H9 (cell line): ENCODE data around the gene SPATA6L. TPM values are rescaled to one million over a fixed set of nuclear protein-coding genes. Genes with fewer than 3 reads are reported as not detected.

Source experiments
- DNase-seq: peaks from one replicate; pipeline ENCODE4 v3.0.0-alpha.2; 2017
- H2AFZ ChIP-seq: one replicate; pipeline ENCODE4 v1.6.1; 2013; ENCODE audit warnings: mild to moderate bottlenecking, low read length, control low read depth, moderate library complexity
- H2AK5ac ChIP-seq: 2 replicates; pipeline ENCODE4 v1.6.1; 2013; ENCODE audit warnings: low read length, control low read depth, mixed read lengths; ENCODE audit not compliant: insufficient read length
- H2BK120ac ChIP-seq: one replicate; pipeline ENCODE4 v1.6.1; 2013; ENCODE audit warnings: low read depth, mild to moderate bottlenecking, low read length, control low read depth, inconsistent platforms; ENCODE audit not compliant: poor library complexity, severe bottlenecking
- H2BK12ac ChIP-seq: 2 replicates; pipeline ENCODE4 v1.6.1; 2013; ENCODE audit warnings: low read length, control low read depth, mixed read lengths, low read depth; ENCODE audit not compliant: insufficient read length
- H2BK15ac ChIP-seq: 2 replicates; pipeline ENCODE4 v1.6.1; 2013; ENCODE audit warnings: low read depth, low read length, control low read depth
- H2BK20ac ChIP-seq: one replicate; pipeline ENCODE4 v1.6.1; 2013; ENCODE audit warnings: low read depth, mild to moderate bottlenecking, low read length, control low read depth, inconsistent platforms; ENCODE audit not compliant: poor library complexity, severe bottlenecking
- H2BK5ac ChIP-seq: 2 replicates; pipeline ENCODE4 v1.6.1; 2013; ENCODE audit warnings: low read length, control low read depth, mixed read lengths; ENCODE audit not compliant: insufficient read length
- H3K14ac ChIP-seq: 2 replicates; pipeline ENCODE4 v1.6.1; 2013; ENCODE audit warnings: low read length, control low read depth; ENCODE audit not compliant: insufficient read depth
- H3K18ac ChIP-seq: 2 replicates; pipeline ENCODE4 v1.6.1; 2013; ENCODE audit warnings: low read depth, mild to moderate bottlenecking, mixed read lengths, low read length, control low read depth; ENCODE audit not compliant: insufficient read length
- H3K23ac ChIP-seq: 2 replicates; pipeline ENCODE4 v1.6.1; 2013; ENCODE audit warnings: low read length, control low read depth, mixed read lengths, low read depth; ENCODE audit not compliant: insufficient read length
- H3K23me2 ChIP-seq: 2 replicates; pipeline ENCODE4 v1.6.1; 2013; ENCODE audit warnings: low read depth, mild to moderate bottlenecking, mixed read lengths, low read length, control low read depth; ENCODE audit not compliant: insufficient read length, poor library complexity, severe bottlenecking
- H3K27ac ChIP-seq: 2 replicates; pipeline ENCODE4 v1.5.1; 2013; ENCODE audit warnings: low read length, control low read depth, mixed read lengths, low read depth; ENCODE audit not compliant: insufficient read length
- H3K27me3 ChIP-seq: 2 replicates; pipeline ENCODE4 v1.6.1; 2013; ENCODE audit warnings: low read length, control low read depth, inconsistent platforms; ENCODE audit not compliant: insufficient read depth
- H3K4ac ChIP-seq: 2 replicates; pipeline ENCODE4 v1.6.1; 2013; ENCODE audit warnings: low read depth, mild to moderate bottlenecking, control low read depth, inconsistent platforms, low read length, moderate library complexity
- H3K4me1 ChIP-seq: 2 replicates; pipeline ENCODE4 v1.6.1; 2013; ENCODE audit warnings: low read length, control low read depth, inconsistent platforms; ENCODE audit not compliant: insufficient read depth
- H3K4me2 ChIP-seq: 2 replicates; pipeline ENCODE4 v1.6.1; 2013; ENCODE audit warnings: low read length, control low read depth, mixed read lengths; ENCODE audit not compliant: insufficient read length, insufficient read depth
- H3K56ac ChIP-seq: 2 replicates; pipeline ENCODE4 v1.6.1; 2013; ENCODE audit warnings: low read depth, mild to moderate bottlenecking, mixed read lengths, low read length, control low read depth; ENCODE audit not compliant: insufficient read length
- H3K79me1 ChIP-seq: 2 replicates; pipeline ENCODE4 v1.6.1; 2013; ENCODE audit warnings: low read depth, mild to moderate bottlenecking, moderate library complexity, low read length, control low read depth, inconsistent platforms; ENCODE audit not compliant: insufficient read depth, poor library complexity, severe bottlenecking
- H3K79me2 ChIP-seq: 2 replicates; pipeline ENCODE4 v1.6.1; 2013; ENCODE audit warnings: low read length, control low read depth, inconsistent platforms; ENCODE audit not compliant: insufficient read depth
- H3K9ac ChIP-seq: 2 replicates; pipeline ENCODE4 v1.6.1; 2013; ENCODE audit warnings: low read length, control low read depth, mixed read lengths; ENCODE audit not compliant: insufficient read length; ENCODE audit errors: extremely low read depth
- H3K9me3 ChIP-seq: one replicate; pipeline ENCODE4 v1.6.1; 2013; ENCODE audit warnings: low read depth, low read length, inconsistent platforms; ENCODE audit not compliant: control insufficient read depth
- H3T11ph ChIP-seq: one replicate; pipeline ENCODE4 v1.6.1; 2013; ENCODE audit warnings: mild to moderate bottlenecking, low read length, control low read depth, inconsistent platforms
- H4K20me1 ChIP-seq: one replicate; pipeline ENCODE4 v1.6.1; 2013; ENCODE audit not compliant: control insufficient read depth, insufficient read length, insufficient read depth
- H4K5ac ChIP-seq: 2 replicates; pipeline ENCODE4 v1.6.1; 2013; ENCODE audit warnings: low read depth, mild to moderate bottlenecking, mixed read lengths, low read length, control low read depth; ENCODE audit not compliant: insufficient read length
- H4K8ac ChIP-seq: replicated peaks from 2 replicates; pipeline ENCODE4 v1.6.1; 2013; ENCODE audit warnings: low read length, control low read depth, mixed read lengths, low read depth; ENCODE audit not compliant: insufficient read length
- H4K91ac ChIP-seq: 2 replicates; pipeline ENCODE4 v1.6.1; 2013; ENCODE audit warnings: low read depth, mild to moderate bottlenecking, moderate library complexity, mixed read lengths, low read length, control low read depth; ENCODE audit not compliant: insufficient read length
- H3K27ac Mint-ChIP-seq, 3 experiments: 2 replicates in 2 of 3; 3 replicates in 1 of 3; pipeline ENCODE4 v1.8.0; 2020 to 2021; ENCODE audit warnings: mixed read lengths in 3 of 3, mild to moderate bottlenecking in 1 of 3, moderate library complexity in 1 of 3
- H3K27me3 Mint-ChIP-seq: 2 replicates; pipeline ENCODE4 v1.8.0; 2021; ENCODE audit warnings: low read depth, mild to moderate bottlenecking, moderate library complexity, mixed read lengths
- H3K36me3 Mint-ChIP-seq, 3 experiments: 2 replicates in 2 of 3; 3 replicates in 1 of 3; pipeline ENCODE4 v1.8.0; 2020 to 2021; ENCODE audit warnings: low read depth in 3 of 3, mixed read lengths in 3 of 3; ENCODE audit not compliant: insufficient read depth in 1 of 3
- H3K4me1 Mint-ChIP-seq, 2 experiments: 2 replicates each; pipeline ENCODE4 v1.8.0; 2020; ENCODE audit warnings: mixed read lengths in 2 of 2
- H3K4me3 Mint-ChIP-seq, 2 experiments: 2 replicates in 1 of 2; 3 replicates in 1 of 2; pipeline ENCODE4 v1.8.0; 2020 to 2021; ENCODE audit warnings: mild to moderate bottlenecking in 2 of 2, mixed read lengths in 2 of 2, moderate library complexity in 1 of 2
- H3K9me3 Mint-ChIP-seq, 2 experiments: 2 replicates in 1 of 2; 3 replicates in 1 of 2; pipeline ENCODE4 v1.8.0; 2020; ENCODE audit warnings: mild to moderate bottlenecking in 2 of 2, mixed read lengths in 2 of 2, moderate library complexity in 1 of 2
- WGBS: extraction: QIAGEN DNeasy Blood & Tissue Kit; methylation state at CpG from one replicate; pipeline ENCODE4 v1.1.7; 2013; ENCODE audit warnings: missing lambda C conversion rate, low lambda C conversion rate, mixed read lengths; ENCODE audit not compliant: insufficient read length; ENCODE audit errors: extremely low coverage; 5-methylcytosine and 5-hydroxymethylcytosine counted together
- total RNA-seq: library from RNA; stranded (reverse); gene quantifications from 2 replicates; pipeline ENCODE4 v1.2.1, GENCODE V29; 2021
- TF ChIP-seq, protein P1 (sequence below): fragments of 200-600 bp; sonication (generic); conservative IDR thresholded peaks from 3 replicates; pipeline ENCODE4 v1.8.0; 2021; ENCODE audit warnings: antibody characterized with exemption, mild to moderate bottlenecking

Gene SPATA6L
- total RNA-seq, 1 experiment from 2014 or later: 0.87 TPM

DNA sequence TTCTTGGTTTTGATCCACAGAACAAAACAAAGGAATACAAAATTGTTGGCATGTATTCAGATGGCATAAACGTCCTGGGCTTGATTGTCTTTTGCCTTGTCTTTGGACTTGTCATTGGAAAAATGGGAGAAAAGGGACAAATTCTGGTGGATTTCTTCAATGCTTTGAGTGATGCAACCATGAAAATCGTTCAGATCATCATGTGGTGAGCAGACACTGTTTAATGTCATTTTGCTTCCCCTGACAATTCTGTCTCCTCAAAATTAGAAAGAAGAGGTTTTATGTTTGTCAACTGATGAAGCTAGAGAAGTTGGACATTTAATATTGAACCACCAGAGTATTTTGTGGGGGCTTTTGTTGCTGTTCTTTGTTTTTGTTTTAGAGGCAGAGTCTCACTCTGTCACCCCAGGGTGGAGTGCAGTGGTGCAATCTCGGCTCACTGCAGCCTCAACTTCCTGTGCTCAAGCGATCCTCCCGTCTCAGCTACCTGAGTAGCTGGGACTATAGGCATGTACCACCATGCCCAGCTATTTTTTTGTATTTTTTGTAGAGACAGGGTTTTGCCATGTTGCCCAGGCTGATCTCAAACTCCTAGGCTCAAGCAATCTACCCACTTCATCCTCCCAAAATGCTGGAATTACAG, 94.0 kb downstream of the SPATA6L start:
- Histone ChIP-seq H4K8ac (no peak overlapping the region), H2BK12ac (no peak overlapping the region), H3K56ac (no peak overlapping the region), H3K27ac (no peak overlapping the region), H4K20me1 (no peaks in the 10 kb centered on the region), H3K9me3 (no peaks in the 10 kb centered on the region), H3K23me2 (no peaks in the 10 kb centered on the region), H2AFZ (no peak overlapping the region), H2BK15ac (no peak overlapping the region), H3K9ac (no peak overlapping the region), H3K79me2 (no peaks in the 10 kb centered on the region), H2BK120ac (no peak overlapping the region), H2BK5ac (no peak overlapping the region), H4K5ac (no peak overlapping the region), H3K18ac (no peak overlapping the region), H3K14ac (no peak overlapping the region), H3K79me1 (no peaks in the 10 kb centered on the region), H3K4ac (no peak overlapping the region), H3T11ph (no peak overlapping the region), H3K27me3 (no peaks in the 10 kb centered on the region), H2AK5ac (no peak overlapping the region), H4K91ac (no peak overlapping the region), H3K4me1 (no peaks in the 10 kb centered on the region), H3K23ac (no peak overlapping the region), H2BK20ac (no peak overlapping the region), H3K4me2 (no peak overlapping the region)
- no peaks in the 10 kb centered on the region for H3K27me3 Mint-ChIP-seq
- TF ChIP-seq, protein P1, sequence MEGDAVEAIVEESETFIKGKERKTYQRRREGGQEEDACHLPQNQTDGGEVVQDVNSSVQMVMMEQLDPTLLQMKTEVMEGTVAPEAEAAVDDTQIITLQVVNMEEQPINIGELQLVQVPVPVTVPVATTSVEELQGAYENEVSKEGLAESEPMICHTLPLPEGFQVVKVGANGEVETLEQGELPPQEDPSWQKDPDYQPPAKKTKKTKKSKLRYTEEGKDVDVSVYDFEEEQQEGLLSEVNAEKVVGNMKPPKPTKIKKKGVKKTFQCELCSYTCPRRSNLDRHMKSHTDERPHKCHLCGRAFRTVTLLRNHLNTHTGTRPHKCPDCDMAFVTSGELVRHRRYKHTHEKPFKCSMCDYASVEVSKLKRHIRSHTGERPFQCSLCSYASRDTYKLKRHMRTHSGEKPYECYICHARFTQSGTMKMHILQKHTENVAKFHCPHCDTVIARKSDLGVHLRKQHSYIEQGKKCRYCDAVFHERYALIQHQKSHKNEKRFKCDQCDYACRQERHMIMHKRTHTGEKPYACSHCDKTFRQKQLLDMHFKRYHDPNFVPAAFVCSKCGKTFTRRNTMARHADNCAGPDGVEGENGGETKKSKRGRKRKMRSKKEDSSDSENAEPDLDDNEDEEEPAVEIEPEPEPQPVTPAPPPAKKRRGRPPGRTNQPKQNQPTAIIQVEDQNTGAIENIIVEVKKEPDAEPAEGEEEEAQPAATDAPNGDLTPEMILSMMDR: no peak
- DNase-seq: no peak
- H3K9me3 Mint-ChIP-seq: no peaks in the 10 kb centered on the region
- no peak overlapping the region for H3K4me3 Mint-ChIP-seq
- peaks cover 0 to 2% (median 0%) of the 10 kb centered on the region in 3 experiments; a peak in 2 of 7 replicates for H3K36me3 Mint-ChIP-seq
- WGBS: no CpG with 5 or more reads among the region's 5 CpGs
- peaks cover 8 to 9% of the 10 kb centered on the region in 2 experiments for H3K4me1 Mint-ChIP-seq
- H3K27ac Mint-ChIP-seq: 0 out of 7 replicates have a peak overlapping the region, but pooled peaks of 2 of the 3 experiments have one; percentile 6 to 11
